ENCODE measurements around the gene KRTAP16-1. TPM values are rescaled to one million over a fixed set of nuclear protein-coding genes. Genes with fewer than 3 reads are reported as not detected.

KRTAP16-1 gene
- total and polyA plus RNA-seq, 2 donors (not counting 3 experiments of a cell fraction or from before 2014, with no cell fraction given): not detected

DNA sequence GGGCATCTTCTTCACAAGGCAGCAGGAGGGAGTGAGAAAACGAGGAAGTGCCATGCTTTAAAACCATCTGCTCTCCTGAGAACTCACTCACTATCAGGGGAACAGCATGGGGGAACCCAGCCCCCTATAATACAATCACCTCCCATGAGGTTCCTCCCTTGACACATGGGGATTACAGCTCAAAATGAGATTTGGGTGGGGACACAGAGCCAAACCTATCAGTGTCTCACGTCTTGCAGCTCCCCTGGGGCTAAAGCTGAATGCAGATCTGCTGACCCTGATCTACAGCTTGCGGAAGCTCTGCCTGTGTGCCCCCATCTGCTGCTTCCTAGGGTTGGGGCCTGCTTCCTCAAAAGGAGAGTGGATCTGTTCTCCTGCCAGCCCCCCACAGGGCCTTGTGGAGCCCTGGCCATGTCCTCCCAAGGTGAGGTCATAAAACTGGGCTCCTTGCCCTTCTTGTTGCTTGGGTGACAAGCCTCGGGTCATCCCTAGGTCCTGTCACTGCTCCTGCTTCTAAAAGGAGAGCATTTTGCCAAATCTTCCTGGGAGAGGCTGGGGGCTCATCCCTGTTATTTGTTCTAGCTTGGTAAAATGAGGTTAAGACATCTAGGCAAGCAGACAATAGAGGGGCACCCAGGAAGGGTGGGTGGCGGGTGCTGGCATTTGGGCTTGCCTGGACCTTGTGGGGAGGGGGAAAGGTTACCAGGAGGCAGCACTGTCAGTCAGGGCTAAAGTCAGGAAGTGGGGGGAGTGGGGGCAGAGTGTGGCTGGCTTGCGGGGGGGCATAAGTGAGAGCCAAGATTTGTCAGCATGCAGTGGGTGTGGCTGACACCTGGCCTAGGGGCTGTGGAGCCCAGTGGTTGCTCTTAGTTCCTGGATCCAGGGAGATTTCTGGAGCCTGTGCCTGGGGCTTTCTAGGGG is 25.5 kb upstream of the KRTAP16-1 start:
- TF ChIP-seq EZH2 (IDR thresholded peaks at IDR 0.05; ENCODE audit: borderline replicate concordance, low read depth, low read length, severe bottlenecking) (no peak), POLR2AphosphoS5 (IDR thresholded peaks at IDR 0.05; ENCODE audit: insufficient read depth, low read depth, low read length) (no peak)
- TF ChIP-seq, protein P1, sequence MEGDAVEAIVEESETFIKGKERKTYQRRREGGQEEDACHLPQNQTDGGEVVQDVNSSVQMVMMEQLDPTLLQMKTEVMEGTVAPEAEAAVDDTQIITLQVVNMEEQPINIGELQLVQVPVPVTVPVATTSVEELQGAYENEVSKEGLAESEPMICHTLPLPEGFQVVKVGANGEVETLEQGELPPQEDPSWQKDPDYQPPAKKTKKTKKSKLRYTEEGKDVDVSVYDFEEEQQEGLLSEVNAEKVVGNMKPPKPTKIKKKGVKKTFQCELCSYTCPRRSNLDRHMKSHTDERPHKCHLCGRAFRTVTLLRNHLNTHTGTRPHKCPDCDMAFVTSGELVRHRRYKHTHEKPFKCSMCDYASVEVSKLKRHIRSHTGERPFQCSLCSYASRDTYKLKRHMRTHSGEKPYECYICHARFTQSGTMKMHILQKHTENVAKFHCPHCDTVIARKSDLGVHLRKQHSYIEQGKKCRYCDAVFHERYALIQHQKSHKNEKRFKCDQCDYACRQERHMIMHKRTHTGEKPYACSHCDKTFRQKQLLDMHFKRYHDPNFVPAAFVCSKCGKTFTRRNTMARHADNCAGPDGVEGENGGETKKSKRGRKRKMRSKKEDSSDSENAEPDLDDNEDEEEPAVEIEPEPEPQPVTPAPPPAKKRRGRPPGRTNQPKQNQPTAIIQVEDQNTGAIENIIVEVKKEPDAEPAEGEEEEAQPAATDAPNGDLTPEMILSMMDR (IDR thresholded peaks at IDR 0.05; ENCODE audit: extremely low read depth in 1 of 2, insufficient read depth in 1 of 2, low read depth in 1 of 2, low read length in 2 of 2): no peak

GRCh38 chr17:41333836-41334235 is 24.7 kb upstream of the KRTAP16-1 start:
- intact Hi-C loops (cut with micrococcal nuclease): no loop called here
- Histone ChIP-seq H3K9ac (replicated peaks; ENCODE audit: extremely low read depth, insufficient read depth, low read length) (no peak overlapping the region), H3K79me2 (ENCODE audit: control insufficient read depth, insufficient read depth, low read length) (no peaks in the 10 kb centered on the region), H3K4me1 (ENCODE audit: control insufficient read depth, extremely low read depth, insufficient read depth, low read length) (no peaks in the 10 kb centered on the region), H3K9me1 (replicated peaks; ENCODE audit: control insufficient read depth, extremely low read depth, insufficient read depth, low read length) (no peaks in the 10 kb centered on the region), H4K20me1 (replicated peaks; ENCODE audit: control insufficient read depth, extremely low read depth, insufficient read depth, low read length) (no peaks in the 10 kb centered on the region), H3K9me3 (replicated peaks; ENCODE audit: control insufficient read depth, insufficient read depth, low read length) (no peaks in the 10 kb centered on the region), H3K4me3 (replicated peaks in 1 of 3; ENCODE audit: insufficient read depth in 1 of 3, low read depth in 1 of 3, low read length in 3 of 3) (no peak overlapping the region), H3K4me2 (ENCODE audit: insufficient read depth, low read length) (no peak overlapping the region), H3K27ac (ENCODE audit: insufficient read depth, low read depth, low read length) (no peak overlapping the region), H3K36me3 (ENCODE audit: control insufficient read depth in 2 of 2, extremely low read depth in 1 of 2, insufficient read depth in 2 of 2, low read length in 2 of 2) (no peaks in the 10 kb centered on the region), H2AFZ (ENCODE audit: low read depth, low read length) (no peak overlapping the region), H3K27me3 (ENCODE audit: control insufficient read depth in 2 of 2, insufficient read depth in 2 of 2, low read length in 2 of 2) (no peaks in the 10 kb centered on the region)
- TF ChIP-seq MYC (IDR thresholded peaks at IDR 0.05; ENCODE audit: low read depth, low read length) (no peak), POLR2A (IDR thresholded peaks at IDR 0.05; ENCODE audit: low read depth, low read length) (no peak), POLR2AphosphoS5 (IDR thresholded peaks at IDR 0.05; ENCODE audit: insufficient read depth, low read depth, low read length) (no peak), GATA2 (IDR thresholded peaks at IDR 0.05; ENCODE audit: insufficient read depth, insufficient read length, low read depth, low read length) (no peak), EZH2 (IDR thresholded peaks at IDR 0.05; ENCODE audit: borderline replicate concordance, low read depth, low read length, severe bottlenecking) (no peak), JUN (IDR thresholded peaks at IDR 0.05; ENCODE audit: borderline replicate concordance, insufficient read depth, insufficient read length, low read depth) (no peak), FOS (IDR thresholded peaks at IDR 0.05; ENCODE audit: borderline replicate concordance, insufficient read depth, low read length) (no peak)
- TF ChIP-seq, protein P2, sequence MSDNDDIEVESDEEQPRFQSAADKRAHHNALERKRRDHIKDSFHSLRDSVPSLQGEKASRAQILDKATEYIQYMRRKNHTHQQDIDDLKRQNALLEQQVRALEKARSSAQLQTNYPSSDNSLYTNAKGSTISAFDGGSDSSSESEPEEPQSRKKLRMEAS (IDR thresholded peaks at IDR 0.05; ENCODE audit: insufficient read depth, insufficient read length): no peak
- TF ChIP-seq, protein P1 (IDR thresholded peaks at IDR 0.05; ENCODE audit: extremely low read depth in 1 of 2, insufficient read depth in 1 of 2, low read depth in 1 of 2, low read length in 2 of 2): no peak
- FAIRE-seq (no peak), DNase-seq (ENCODE audit: low read depth, low spot score) (no peak)
- no TSS peak for BruUV-seq (replicated peaks)
- CTCF ChIA-PET: no interaction called here
- dilution Hi-C loops (cut with MboI; ENCODE audit: extremely low pct_ligation_motif_present, low sequenced_read_pairs): no loop called here
- POLR2A ChIA-PET: no interaction called here

More for the DNA sequence above, 25.5 kb upstream of the KRTAP16-1 start:
- ChIA-PET CTCF (no interaction called here), POLR2A (no interaction called here)
- Histone ChIP-seq H3K9me1 (replicated peaks; ENCODE audit: control insufficient read depth, extremely low read depth, insufficient read depth, low read length) (no peaks in the 10 kb centered on the region), H2AFZ (ENCODE audit: low read depth, low read length) (no peak overlapping the region), H3K27me3 (ENCODE audit: control insufficient read depth in 2 of 2, insufficient read depth in 2 of 2, low read length in 2 of 2) (no peaks in the 10 kb centered on the region), H3K36me3 (ENCODE audit: control insufficient read depth in 2 of 2, extremely low read depth in 1 of 2, insufficient read depth in 2 of 2, low read length in 2 of 2) (no peaks in the 10 kb centered on the region), H3K9me3 (replicated peaks; ENCODE audit: control insufficient read depth, insufficient read depth, low read length) (no peaks in the 10 kb centered on the region), H3K79me2 (ENCODE audit: control insufficient read depth, insufficient read depth, low read length) (no peaks in the 10 kb centered on the region), H3K27ac (ENCODE audit: insufficient read depth, low read depth, low read length) (no peak overlapping the region), H3K4me3 (replicated peaks in 1 of 3; ENCODE audit: insufficient read depth in 1 of 3, low read depth in 1 of 3, low read length in 3 of 3) (no peak overlapping the region), H3K4me1 (ENCODE audit: control insufficient read depth, extremely low read depth, insufficient read depth, low read length) (no peaks in the 10 kb centered on the region), H3K4me2 (ENCODE audit: insufficient read depth, low read length) (no peak overlapping the region), H4K20me1 (replicated peaks; ENCODE audit: control insufficient read depth, extremely low read depth, insufficient read depth, low read length) (no peaks in the 10 kb centered on the region), H3K9ac (replicated peaks; ENCODE audit: extremely low read depth, insufficient read depth, low read length) (no peak overlapping the region)
- DNase-seq (ENCODE audit: low read depth, low spot score) (no peak), FAIRE-seq (no peak)
- intact Hi-C loops (cut with micrococcal nuclease) (no loop called here), dilution Hi-C loops (cut with MboI; ENCODE audit: extremely low pct_ligation_motif_present, low sequenced_read_pairs) (no loop called here)
- BruUV-seq (replicated peaks): no TSS peak

Measured in endothelial cell of umbilical vein (primary cell).